HG02763 (cell line): ENCODE data around the gene CDK5RAP1.
"Not testable (repeated sequence)": the region's sequence is repeated elsewhere in the genome, so short reads cannot be mapped to it uniquely, and the experiment has no call there.

Experiments used
- ATAC-seq: cut with Tn5 transposase; IDR thresholded peaks from one replicate; pipeline ENCODE4 v1.9.1; 2021; ENCODE audit warnings: mild to moderate bottlenecking, moderate library complexity; ENCODE audit not compliant: unreplicated experiment

Gene CDK5RAP1

DNA sequence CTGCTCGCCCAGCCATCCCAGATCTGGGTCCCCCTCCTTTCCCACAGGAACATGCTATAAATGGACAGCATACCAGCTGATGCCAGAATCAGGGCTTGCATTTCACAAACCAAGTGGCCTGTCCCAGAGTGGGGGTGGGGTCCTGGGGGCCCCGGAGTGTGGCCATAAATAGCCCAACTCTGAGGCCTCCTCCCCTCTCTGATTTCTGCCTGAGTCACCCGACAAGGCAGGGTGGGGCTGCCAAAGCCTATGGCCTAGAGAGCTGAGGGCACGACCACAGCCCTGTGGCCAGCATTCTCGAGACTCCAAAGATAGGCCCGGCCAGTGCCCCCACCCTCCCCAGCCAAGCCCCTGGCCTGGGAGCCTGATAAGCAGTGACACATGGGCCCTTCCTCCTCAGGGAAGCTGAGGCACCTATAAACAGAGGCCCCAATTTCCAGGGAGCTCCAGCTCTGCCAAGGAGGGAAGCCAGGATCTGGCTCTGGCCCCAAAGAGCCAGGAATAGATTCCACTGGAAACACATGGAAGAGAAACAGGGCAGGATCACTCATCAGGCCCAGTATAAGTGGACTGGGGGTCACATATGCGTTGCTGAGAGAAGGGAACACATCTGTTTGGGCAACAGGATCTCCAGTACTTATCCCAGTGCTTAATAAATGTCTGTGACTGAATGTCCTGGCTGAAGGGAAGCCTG is 22.0 kb upstream of the CDK5RAP1 start:
- no peak for ATAC-seq

DNA sequence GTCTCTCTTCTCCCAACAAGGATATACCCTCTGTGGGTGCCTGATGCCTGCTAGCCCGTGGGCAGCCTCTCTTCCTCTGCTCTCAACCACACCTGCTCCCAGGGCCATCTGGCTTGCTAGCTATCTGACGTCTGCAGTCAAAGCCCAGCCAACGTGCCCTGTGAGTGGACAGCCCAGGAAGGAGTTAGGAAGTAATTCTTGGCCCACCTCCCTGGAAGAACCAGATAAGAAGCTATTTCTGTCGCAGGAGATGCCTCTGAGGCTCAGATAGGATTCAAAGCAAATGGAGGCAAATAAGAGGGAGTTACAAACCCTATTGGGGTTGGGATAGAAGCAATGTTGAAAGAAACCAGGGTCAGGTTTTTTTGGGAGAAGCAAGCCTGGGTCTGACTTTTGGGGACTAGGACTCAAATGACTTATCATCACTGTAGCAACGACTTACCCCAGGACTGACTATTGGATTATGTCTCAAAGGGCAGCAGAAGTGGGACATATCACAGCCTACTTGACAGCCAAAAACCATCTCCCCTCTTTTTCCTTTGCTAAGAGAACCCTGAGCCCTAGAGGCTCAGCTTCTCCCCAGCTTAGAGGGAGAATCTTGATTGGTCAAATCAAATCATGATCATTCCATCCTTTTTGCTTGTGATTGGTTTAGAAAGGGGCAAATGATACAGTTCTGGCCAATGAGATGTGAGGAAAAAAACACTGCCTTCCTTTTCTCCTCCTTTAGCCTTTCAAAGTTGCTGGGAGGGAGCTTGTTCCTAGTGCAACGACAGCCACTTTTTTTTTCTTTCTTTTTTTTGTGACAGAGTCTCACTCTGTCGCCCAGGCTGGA is 18.0 kb upstream of the CDK5RAP1 start:
- no peak for ATAC-seq

DNA sequence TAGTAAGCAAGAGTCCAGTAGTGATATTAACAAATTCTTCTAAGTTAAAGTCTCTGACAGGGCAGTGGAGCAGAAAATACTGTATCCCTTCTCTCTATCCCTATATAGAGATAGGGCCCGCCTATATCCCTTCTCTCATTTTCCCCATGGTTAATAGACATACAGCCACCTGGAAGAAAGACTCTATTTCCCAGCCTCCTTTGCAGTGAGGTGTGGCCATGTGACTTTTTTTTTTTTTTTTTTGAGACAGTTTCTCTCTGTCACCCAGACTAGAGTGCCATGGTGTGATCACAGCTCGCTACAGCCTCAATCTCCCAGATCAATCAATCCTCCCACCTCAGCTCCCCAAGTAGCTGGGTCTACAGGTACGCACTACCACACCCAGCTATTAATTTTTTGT is 16.7 kb upstream of the CDK5RAP1 start:
- no peak for ATAC-seq

DNA sequence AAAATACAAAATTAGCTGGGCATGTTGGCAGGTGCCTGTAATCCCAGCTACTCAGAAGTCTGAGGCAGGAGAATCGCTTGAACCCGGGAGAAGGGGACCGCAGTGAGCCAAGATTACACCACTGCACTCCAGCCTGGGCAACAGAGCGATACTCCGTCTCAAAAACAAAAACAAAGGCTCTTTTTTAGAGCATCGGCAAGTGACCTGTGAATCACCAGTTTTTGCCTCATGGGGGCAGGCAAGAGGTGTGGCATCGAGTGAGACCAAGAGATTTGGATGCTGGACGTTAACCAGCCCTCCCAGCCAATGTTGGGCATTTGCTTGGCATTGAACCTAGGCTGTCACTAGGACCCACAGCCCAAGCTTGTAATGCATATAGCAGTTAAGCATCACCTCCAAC is 14.6 kb upstream of the CDK5RAP1 start:
- ATAC-seq = no peak

DNA sequence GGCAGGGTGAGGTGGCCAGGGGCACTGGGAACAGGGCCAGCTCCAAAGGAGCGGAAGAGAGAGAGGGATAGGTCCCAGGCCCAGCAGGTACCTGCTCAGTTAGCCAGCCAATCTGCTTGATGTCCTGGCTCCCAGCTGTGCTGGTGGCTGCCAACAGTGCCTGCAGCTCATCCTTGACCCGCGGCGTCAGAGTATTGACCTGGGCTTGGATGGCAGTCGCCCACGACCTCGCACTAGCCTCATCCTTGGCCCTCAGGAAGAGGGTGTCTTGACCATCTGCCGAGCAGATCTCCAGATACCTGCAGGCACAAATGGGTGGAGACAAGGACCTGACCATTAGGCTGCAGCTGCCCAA is 11.1 kb upstream of the CDK5RAP1 start:
- ATAC-seq = no peak

DNA sequence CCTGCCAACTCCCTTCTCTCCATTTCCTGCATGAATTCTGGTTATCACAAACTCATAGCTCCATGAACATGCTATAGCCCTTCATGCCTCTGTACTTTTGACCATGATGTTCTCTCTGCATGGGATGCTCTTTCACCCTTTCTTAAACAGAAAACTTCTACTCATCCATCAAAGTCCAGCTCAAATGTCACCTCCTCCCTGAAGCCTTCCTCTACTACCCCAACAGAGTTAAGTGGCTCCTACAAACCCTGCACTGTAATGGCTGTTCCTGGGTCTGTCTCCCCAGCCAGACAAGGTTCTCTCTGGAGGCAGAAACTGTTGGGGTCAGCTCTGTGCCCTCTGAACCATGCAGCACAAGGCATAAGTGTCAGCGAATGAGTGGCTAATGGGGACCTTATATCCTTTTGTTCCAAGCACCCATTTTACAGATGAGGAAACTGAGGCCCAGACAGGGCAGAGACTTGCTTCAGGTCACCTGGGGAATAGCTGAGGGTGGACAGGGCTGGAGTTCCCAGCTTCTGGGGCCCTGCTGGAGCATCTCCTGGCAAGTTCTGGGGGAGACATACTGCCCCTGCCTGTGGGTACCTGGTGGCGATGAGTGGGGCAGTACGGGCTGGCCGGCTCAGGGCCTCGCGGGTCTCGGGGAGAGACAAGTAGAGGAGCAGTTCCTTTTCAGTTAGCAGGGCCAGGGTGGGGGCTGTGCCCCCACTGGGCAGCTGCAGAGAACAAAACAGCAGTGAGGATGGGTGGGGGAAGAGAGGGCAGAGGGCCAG is 10.6 kb upstream of the CDK5RAP1 start:
- ATAC-seq = no peak

DNA sequence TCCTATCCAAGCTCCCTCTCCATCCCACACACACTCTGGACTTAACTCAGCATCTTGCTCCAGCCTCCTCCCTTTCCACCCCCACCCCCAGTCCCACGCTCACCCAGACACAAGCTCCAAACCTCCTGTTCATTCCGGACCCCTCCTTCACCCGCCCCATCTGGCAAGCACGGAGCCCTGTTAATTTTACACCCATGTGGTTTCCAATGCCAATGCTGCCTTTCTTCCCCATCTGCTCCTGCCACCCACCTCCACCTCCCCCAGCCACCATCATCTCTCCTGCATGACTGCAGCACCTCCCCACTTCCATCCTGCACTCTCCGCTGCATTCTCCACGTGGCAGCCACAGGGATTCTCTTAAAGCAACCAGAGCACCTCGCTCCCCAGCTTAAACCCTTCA is 9.9 kb upstream of the CDK5RAP1 start:
- no peak for ATAC-seq

DNA sequence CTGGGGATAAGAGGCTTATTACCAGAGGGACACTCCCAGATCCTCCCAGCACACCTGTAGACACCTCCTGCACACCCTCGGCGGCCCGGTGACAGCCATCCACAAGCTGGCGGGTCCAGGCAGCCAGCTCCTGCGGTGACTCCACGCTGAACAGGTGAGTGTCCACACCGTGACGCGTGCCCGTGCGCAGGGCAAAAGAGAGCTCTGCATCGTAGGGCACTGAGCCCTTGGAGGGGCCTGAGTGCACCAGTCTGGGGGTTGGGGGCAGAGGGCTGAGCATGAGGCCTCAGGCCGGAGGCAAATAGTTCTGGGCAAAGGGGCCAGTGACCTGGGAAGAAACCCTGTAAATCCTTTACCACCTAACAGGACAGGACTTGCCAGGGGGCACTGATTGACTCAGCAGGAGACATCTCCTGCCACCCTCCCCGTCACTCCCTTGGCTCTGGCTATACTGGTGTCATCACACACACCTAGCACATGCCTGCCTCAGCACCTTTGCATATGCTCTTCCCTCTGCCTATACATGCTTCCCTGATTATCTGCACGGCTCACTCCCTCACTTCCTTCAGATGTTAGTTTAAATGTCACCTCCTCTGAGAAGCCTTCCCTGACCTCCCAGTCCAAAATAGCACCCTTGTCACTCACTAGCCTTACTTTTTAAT is 8.9 kb upstream of the CDK5RAP1 start:
- ATAC-seq = no peak

DNA sequence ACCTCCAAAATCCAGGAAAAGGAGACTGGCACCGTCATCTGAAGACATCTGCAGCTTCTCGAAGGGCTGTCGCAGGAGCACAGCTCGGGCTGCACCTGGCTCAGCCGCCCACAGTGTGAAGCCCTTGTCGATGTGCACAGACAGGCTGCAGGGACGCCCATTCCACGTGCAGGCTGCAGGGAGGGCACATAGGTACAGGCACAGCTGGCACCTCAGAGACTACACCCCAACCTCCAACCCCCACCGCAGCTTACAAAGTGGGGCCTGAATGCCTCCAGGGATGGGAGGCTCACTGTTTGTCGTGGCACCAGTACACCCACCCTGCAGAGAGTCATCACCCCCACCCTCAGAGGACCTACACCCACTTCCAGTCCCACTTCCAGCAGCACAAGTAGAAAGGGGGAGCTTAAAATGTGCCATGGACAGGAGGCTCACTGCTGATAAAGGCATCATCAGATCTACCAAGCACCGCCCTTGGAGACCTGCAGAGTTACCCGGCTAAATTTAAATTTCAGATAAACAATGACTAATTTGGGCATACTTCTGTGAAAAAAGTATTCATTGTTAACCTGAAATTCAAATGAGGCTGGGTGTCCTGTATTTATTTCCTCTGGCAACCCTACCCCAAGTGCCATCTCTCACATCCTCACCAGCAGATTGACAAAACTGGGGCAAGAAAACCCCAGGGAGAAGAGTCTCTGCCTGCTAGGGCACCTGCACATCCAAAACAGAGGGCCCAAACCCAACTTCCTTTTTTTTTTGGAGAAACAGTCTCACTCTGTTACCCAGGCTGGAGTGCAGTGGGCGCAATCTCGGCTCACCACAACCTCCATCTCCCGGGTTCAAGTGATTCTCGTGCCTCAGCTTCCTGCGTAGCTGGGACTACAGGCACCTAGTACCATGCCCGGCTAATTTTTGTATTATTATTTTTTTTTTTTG is 7.7 kb upstream of the CDK5RAP1 start:
- ATAC-seq = no peak

DNA sequence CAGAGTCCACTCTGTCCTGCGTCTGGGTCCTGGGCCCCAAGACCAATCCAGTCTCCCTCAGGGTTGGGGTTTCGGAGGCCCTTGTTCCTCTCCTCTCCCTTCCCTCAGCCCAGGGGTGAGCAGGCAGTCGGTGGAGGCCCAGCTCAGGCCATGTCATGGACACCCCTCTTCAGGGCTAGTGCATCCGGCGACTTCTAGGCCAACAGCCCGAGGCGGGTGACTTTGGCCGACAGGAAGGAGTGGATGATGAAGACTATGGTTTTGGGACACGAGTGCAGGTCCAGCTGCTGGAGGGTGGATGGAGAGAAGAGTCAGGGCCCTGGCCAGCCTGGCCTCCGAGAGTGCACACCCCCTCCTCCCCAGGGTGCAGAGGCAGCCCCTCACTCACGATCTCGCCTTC is 7.0 kb upstream of the CDK5RAP1 start:
- no peak for ATAC-seq

DNA sequence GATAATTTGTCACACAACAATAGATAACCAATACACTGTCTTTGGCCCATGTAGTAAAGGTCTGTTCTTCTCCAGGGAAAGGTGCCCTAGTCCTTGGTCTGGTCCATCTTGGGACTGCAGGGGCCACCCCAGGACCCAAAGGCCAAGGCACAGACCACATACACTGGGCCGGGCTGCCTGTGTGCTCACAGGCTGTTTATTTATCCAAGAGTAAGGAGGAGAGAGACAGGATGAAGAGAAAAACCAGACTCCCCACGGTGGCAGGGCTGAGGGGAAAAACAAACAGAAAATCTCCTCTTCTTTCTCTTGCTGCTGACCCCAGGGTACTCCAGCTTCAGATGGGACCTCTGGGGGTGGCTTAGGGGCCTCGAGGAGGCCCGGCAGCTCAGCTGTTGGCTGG is 6.5 kb upstream of the CDK5RAP1 start:
- no peak for ATAC-seq

DNA sequence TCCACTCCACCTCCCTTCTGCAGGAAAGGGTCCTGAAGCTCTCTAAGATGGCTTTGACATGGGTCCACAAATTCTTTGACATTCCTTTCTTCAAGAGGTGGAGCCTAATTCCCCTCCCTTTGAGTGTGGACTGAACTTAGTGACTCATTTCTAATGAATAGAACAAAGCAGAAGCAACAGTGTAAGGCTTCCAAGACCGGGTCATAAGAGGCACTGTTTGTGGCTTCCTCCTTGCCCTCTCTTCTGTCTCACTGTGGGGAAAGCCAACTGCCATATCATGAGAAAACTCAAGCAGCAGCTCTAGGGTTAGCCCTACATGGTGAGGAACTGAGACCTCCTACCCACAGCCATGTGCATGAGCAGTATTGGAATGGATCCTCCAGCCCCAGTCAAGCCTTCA is 5.9 kb upstream of the CDK5RAP1 start:
- ATAC-seq = no peak

DNA sequence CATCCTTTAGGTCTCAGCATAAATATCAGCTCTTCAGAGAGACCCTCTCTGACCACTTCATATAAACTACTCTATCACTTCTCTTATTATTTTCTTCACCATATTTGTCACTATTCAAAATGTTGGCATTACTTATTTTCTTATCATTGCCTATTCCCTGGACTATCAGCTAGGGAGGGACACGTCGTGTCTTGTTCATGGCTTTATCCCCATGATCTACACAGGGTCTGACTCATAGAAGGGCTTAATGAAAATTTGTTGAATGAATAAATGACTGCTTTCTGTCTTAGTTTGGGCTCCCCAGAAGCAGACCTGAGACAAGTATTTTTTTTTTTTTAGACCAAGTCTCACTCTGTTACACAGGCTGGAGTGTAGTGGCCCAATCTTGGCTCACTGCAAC is 3.0 kb upstream of the CDK5RAP1 start:
- ATAC-seq = no peak

DNA sequence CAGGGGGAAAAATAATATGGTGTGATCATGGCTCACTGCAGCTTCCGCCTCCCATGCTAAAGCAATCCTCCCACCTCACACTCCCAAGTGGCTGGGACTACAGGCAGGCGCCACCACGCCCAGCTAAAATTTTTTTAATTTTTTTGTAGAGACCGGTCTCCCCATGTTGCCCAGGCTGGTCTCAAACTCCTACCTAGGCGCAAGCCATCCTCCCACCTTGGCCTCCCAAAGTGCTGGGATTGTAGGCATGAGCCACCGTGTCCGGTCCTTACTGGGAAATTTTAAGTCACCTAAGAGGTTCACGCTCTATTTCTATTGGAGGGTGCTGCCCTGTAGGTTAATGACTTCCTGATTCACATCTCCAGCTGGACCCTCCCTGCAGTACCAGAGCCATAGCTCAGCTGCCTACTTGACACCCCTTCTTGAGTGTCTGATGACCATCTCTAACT is 626 bp upstream of the CDK5RAP1 start:
- ATAC-seq = no peak

DNA sequence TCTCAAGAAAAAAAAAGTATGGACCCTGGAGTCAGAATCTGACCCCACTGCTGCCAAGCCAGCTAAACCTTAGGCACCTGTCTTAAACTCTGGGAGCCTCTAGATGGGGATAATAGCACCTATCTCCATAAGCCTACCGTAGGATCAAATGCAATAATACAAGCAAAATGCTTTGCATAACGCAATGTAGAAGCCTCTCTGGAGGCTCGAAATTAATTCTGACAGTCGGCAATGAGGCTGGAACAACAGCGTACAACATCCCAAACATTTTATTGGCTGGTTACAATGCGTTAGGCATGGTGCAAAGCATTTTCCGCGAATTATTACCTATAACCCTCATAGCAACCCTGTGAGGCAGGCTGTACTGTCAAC is 521 bp downstream of the CDK5RAP1 start:
- ATAC-seq = peak; percentile 10

DNA sequence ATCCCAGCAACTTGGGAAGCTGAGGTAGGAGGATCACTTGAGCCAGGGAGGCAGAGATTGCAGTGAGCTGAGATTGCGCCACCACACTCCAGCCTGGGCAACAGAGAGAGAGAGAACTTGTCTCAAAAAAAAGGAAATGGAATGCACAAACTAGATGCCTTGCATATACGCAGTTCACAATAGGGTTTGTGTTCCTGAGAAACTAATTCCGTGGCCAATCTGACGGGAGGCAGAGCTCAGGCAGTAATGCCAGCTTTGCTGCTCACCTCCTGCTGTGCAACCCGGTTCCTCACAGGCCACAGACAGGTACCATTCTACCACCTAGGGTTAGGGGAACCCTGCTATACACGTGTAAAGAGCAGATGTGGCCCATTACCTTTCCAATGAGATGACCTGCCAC is 1.4 kb downstream of the CDK5RAP1 start:
- no peak for ATAC-seq

DNA sequence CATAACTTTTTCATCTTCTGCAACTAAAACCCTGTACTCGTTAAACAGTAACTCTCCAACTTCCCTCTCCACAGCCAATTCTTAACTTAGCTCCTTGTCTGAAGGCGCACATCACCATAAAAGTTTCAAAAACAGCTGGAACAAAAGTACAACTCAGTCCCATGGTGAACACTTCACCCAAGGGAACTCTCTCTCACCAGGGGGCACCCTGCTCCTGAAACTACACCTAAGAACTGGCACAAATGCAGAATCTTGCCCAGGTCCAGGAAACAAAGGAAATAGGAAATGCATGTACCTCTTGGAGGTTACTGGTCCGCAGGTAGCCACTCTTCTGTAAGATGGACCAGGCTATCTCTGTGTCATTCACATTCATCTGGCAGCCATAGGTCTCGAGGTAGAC is 6.6 kb downstream of the CDK5RAP1 start:
- no peak for ATAC-seq

DNA sequence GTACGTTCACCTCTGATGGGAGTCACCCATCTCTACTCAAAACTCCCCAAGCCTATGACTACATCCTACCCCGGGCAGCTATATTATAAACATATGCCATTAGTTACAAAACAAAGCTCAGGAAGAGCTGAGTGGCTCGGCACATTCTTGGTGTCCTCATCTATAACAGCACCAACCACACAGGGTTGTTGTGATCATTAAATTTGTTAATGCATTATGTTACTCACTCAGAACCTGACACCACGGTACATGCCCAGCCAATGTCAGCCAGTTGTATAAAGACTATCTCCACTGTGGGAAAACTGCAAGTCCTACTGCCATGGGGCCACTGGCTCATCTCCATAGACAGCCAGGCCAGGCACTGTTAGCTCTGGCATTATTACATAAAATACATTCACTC is 7.7 kb downstream of the CDK5RAP1 start:
- ATAC-seq = no peak

DNA sequence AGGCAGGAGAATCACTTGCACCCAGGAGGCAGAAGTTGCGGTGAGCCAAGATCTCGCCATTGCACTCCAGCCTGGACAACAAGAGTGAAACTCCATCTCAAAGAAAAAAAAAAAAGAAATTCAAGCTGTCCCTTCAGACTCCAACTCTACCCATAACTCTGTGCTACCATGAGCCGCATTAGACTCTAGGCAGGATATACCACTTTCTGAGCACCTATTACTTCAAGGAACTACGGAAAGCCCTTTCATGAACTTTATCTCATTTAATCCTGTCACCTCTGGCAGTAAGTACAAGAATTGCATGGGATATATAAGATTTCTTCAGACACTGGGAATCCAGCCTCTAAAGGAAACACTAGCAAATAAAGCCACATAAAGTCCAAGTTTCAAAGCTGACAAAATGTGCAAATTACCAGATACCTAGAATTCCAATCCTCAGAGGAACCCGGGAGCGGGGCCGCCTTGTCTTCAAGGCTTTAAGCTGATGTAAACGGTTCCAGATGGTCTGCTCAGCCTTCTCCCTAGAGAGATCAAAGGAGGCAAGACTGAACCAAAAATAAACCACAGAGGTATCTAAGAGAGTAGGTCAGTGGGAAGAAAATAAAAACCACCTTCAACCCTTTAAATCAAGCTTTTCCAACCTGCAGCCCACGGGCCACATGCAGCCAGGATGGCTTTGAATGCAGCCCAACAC is 9.4 kb downstream of the CDK5RAP1 start:
- ATAC-seq = no peak

DNA sequence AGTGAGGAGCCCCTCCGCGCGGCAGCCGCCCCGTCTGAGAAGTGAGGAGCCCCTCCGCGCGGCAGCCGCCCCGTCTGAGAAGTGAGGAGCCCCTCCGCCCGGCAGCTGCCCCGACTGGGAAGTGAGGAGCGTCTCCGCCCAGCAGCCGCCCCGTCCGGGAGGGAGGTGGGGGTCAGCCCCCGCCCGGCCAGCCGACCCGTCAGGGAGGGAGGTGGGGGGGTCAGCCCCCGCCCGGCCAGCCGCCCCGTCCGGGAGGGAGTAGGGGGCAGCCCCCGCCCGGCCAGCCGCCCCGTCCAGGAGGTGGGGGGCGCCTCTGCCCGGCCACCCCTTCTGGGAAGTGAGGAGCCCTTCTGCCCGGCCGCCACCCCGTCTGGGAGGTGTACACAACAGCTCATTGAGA is 12.0 kb downstream of the CDK5RAP1 start:
- not testable (repeated sequence) for ATAC-seq
